Cerebellar cortex (tissue), 1 donor: ENCODE results near the gene GRHPR.
"Not testable (repeated sequence)": the region's sequence is repeated elsewhere in the genome, so short reads cannot be mapped to it uniquely, and the experiment has no call there.

Source experiments
- DNase-seq: peaks from one replicate; pipeline ENCODE4 v3.0.0-alpha.2; 2015; ENCODE audit warnings: low spot score

GRHPR gene

GRCh38 chr9:37421914-37422288 is 595 bp upstream of the GRHPR start:
- no peak for DNase-seq

GRCh38 chr9:37423508-37423907 is 1.0 kb downstream of the GRHPR start:
- DNase-seq: no peak

- no peak for DNase-seq
Measured at GRCh38 chr9:37424204-37424685, 1.7 kb downstream of the GRHPR start.

- DNase-seq: no peak
Measured at GRCh38 chr9:37424686-37425297, 2.3 kb downstream of the GRHPR start.

- DNase-seq: no peak
Measured at GRCh38 chr9:37425298-37425752, 2.8 kb downstream of the GRHPR start.

- not testable (repeated sequence) for DNase-seq
Measured at GRCh38 chr9:37426431-37426830, 3.9 kb downstream of the GRHPR start.

- DNase-seq: no peak
Measured at GRCh38 chr9:37426846-37427245, 4.3 kb downstream of the GRHPR start.

GRCh38 chr9:37428345-37428744 is 5.8 kb downstream of the GRHPR start:
- no peak for DNase-seq

GRCh38 chr9:37429441-37430285 is 7.2 kb downstream of the GRHPR start:
- DNase-seq: no peak

GRCh38 chr9:37430841-37431597 is 8.5 kb downstream of the GRHPR start:
- DNase-seq: no peak

- no peak for DNase-seq
Measured at GRCh38 chr9:37432020-37432419, 9.5 kb downstream of the GRHPR start.

- DNase-seq: peak; percentile 27
Measured at GRCh38 chr9:37433867-37434371, 11.4 kb downstream of the GRHPR start.

GRCh38 chr9:37436540-37436939 is 14.0 kb downstream of the GRHPR start:
- DNase-seq: no peak

GRCh38 chr9:37437010-37437409 is 14.5 kb downstream of the GRHPR start:
- DNase-seq: no peak

- peak; percentile 74 for DNase-seq
Measured at GRCh38 chr9:37437621-37438020, 15.1 kb downstream of the GRHPR start.

- no peak for DNase-seq
Measured at GRCh38 chr9:37438359-37438758, 15.9 kb downstream of the GRHPR start.

GRCh38 chr9:37441776-37442370 is 19.4 kb downstream of the GRHPR start:
- no peak for DNase-seq

- no peak for DNase-seq
Measured at GRCh38 chr9:37442556-37442955, 20.1 kb downstream of the GRHPR start.

GRCh38 chr9:37443566-37443965 is 21.1 kb downstream of the GRHPR start:
- no peak for DNase-seq

- DNase-seq: no peak
Measured at GRCh38 chr9:37444890-37445289, 22.4 kb downstream of the GRHPR start.

GRCh38 chr9:37445832-37446231 is 23.3 kb downstream of the GRHPR start:
- no peak for DNase-seq

- no peak for DNase-seq
Measured at GRCh38 chr9:37446401-37446800, 23.9 kb downstream of the GRHPR start.
